DMS53 treated with DMSO at 0.1 percent for 48 hours (cell line): Measurements from ENCODE around the gene LHX4.
"Not testable (repeated sequence)": the region's sequence is repeated elsewhere in the genome, so short reads cannot be mapped to it uniquely, and the experiment has no call there.

ENCODE experiments used
- DNase-seq: peaks from one replicate; lab custom pipeline; 2025; ENCODE audit not compliant: unreplicated experiment; lab: John Stamatoyannopoulos, UW

Gene LHX4

DNA sequence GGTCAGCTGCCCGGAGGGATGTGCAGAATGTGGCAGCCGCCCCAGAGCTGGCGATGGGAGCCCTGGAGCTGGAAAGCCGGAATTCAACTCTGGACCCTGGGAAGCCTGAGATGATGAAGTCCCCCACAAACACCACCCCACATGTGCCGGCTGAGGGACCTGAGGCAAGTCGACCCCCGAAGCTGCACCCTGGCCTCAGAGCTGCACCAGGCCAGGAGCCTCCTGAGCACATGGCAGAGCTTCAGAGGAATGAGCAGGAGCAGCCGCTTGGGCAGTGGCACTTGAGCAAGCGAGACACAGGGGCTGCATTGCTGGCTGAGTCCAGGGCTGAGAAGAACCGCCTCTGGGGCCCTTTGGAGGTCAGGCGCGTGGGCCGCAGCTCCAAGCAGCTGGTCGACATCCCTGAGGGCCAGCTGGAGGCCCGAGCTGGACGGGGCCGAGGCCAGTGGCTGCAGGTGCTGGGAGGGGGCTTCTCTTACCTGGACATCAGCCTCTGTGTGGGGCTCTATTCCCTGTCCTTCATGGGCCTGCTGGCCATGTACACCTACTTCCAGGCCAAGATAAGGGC, 33.5 kb upstream of the LHX4 start:
- no peak for DNase-seq

DNA sequence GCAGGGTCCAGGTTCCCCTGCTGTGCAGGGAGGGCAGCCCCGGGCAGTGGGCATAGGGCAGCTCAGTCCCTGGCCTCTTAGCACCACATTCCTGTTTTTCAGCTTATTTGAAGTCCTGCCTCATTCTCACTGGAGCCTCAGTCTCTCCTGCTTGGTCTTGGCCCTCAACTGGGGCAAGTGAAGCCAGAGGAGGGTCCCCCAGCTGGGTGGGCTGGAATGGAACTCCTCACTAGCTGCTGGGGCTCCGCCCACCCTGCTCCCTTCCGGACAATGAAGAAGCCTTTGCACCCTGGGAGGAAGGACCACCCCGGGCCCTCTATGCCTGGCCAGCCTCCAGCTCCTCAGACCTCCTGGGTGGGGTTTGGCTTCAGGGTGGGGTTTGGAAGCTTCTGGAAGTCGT, 32.8 kb upstream of the LHX4 start:
- DNase-seq = no peak

DNA sequence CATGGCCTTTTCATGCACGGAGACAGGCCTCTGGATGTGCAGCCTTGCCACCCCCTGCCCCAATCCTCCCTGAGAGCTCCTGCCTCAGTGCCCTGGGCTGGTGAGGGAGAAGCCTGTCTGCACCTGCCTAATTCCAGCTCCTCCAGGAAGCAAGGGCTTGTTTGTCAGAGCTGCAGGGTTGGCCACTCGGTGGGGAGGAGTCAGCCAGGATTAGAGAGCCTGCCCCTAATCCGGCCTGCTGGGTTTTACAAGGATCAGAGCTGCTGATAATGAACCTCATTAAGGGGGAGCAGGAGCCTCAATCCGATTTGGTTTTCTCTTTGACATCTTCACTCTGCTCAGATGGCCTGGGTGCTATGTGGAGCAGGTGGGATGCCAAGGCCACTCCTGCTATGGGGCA, 31.9 kb upstream of the LHX4 start:
- DNase-seq = no peak

DNA sequence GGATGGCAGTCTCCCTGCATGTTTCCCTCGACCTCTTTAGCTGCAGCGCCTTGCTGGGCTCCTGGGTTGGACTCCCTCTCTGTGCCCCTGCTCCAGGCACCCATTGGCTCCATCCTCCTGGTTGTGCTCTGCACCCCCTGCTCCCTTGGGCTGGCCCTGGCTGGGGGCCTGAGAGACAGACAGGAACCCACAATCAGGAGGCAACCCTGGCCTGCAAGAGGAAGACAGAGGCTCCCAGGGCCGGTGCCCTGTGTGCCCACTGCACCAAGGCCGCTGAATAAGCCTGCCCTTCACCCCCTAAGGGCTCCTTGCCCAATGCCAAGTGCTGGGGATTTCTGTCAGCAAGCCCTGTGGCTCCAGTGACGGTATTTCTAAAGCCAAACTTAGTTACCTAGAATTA, 31.5 kb upstream of the LHX4 start:
- DNase-seq = no peak

DNA sequence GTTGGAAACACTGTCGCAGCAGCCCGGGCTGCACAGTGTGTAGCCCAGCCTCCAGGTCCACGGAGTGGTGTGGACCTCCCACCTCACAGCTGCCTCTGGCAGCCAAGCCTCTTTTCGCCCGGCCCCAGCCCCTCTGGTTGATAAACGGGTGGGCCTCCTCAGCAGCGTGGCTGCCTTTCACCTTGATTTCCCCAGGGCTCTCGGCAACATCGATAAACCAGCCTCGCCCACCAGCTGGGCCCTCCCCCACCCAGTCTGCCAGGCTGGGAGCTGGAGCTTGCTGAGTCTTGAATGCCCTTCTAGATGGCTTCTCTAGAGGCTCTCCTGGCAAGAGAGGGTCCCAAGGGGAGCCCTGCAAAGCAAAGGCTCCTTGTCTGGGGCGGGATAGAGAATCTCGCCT, 31.0 kb upstream of the LHX4 start:
- no peak for DNase-seq

DNA sequence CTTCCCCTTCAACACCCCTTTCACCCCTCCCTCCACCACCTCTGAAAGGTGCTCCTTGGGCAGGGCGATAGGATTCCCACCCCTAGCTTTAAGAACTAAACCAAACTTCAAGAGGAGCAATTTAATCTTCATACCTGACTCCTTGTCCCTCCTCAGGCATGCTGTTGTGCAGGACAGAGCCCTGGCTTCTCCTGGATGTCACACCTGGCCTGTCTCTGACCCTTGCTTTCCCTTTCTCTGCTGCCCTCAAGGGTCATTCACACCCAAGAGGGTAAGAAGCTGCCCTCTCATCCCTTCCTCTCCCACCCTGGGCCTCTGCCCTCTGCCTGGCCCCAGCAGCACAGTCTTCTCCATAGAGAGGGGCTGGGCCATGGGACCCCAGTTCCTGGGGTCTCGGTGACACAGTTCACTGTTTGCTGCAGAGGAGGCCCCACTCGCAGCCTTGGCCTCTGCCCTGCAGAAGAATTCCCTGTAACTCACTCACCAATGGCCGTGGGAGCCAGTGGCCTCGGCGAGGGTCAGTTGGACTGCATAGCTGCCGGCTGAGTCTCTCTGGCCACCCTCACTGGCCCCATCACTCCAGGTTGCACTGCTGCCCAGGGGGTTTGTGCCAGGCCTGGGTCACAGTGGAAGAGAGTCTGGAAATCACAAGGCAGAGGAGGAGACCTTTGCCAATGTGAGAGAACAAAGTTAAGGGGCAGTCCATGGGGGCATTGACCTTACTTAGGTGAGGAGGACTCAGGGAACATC, 28.4 kb upstream of the LHX4 start:
- no peak for DNase-seq

DNA sequence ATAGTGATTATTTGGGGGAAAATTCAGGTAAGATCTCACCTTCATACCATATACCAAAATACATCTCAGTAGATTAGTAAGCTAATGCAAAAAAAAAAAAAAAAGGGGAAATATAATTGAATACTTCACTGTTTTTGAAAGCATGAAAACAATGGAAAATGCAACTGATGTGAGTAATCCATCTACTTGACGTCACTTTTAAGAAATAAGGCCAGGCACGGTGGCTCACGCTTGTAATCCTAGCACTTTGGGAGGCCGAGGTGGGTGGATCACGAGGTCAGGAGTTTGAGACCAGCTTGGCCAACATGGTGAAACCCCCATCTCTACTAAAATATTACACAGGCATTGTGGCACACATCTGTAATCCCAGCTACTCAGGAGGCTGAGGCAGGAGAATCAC, 27.5 kb upstream of the LHX4 start:
- not testable (repeated sequence) for DNase-seq

DNA sequence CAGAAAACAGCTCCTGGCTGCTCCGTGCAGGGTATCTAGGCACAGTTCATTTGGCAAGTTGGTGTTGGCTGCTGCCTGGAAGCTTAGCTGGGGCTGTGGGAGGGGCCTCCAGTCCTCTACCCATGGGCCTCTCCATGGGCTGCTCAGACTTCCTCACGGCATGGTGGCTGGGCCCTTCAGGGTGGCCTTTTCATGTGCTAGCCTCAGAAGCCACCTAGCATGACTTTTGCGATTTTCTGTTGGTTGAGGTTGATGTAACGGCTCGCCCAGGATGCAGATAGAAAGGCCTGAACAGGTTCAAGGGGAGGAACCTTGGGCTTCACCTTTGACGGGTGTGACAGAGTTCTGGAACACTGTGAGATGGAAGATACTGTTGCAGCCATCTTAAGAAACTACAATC, 25.8 kb upstream of the LHX4 start:
- no peak for DNase-seq

DNA sequence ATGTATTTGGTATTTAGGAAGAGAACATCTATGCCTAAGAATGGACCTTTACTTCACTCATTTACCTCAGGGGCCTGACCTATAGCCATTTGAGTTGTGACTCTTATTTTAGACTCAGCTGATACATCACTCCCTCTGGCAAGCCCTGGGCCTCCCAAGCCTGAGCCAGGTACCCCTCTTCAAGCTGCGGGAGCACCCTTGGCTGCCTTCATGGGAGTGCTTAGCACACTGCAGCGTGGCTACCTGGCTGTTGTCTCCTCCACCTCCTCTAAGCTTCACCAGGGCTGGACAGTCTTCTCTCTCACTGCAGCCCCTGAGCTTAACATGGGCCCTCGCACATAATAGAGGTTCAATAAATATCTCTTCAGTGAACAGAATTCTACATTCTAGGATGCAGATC, 23.5 kb upstream of the LHX4 start:
- DNase-seq = no peak

DNA sequence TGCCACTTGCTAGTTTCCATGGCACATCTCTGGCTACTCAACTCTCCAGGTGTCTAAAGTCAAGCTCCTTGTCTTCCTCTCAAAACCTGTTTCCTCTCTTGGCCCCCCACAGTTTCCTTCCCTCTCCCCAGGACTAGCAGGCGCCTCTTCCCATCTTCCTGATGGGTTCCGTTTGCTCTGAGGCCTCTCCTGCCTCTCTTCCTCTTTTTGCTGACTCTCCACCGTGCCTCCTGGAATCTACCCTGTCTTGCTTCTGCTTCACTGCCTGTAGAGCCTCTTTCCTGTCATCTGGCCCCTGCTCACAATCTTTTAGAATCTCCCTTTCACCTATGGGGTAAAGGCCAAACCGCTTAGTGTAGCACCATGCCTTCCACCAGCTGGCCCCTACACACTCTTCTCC, 21.8 kb upstream of the LHX4 start:
- DNase-seq = no peak

DNA sequence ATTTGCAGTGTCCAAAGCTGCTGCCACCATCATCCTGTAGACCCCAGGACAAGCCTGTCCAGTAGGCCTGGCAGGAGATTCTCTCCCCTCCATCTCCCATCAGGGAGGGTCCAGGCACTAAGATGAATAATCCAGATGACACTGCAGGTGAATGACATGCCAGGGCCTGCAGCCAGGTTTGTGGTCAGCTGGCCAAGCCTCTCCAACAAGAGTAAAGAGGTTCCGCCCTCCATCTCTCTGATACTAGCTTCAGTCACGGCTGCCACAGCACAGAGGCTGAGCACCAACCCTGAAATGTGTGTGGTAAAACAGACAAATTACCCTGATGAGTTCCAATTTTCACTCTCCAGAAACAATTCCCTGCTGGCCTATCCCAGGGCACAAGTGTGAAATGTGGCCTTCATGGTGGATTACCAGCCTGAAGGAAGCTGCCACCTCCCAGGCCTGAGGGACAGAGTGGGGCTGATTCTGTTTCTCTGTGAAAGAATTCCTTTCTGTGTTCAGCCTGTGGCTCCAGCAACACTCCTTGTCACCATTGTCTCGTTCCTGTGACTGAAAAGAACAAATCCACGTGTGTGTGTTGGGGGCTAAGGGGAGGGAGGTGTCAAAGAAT, 19.9 kb upstream of the LHX4 start:
- DNase-seq = no peak

DNA sequence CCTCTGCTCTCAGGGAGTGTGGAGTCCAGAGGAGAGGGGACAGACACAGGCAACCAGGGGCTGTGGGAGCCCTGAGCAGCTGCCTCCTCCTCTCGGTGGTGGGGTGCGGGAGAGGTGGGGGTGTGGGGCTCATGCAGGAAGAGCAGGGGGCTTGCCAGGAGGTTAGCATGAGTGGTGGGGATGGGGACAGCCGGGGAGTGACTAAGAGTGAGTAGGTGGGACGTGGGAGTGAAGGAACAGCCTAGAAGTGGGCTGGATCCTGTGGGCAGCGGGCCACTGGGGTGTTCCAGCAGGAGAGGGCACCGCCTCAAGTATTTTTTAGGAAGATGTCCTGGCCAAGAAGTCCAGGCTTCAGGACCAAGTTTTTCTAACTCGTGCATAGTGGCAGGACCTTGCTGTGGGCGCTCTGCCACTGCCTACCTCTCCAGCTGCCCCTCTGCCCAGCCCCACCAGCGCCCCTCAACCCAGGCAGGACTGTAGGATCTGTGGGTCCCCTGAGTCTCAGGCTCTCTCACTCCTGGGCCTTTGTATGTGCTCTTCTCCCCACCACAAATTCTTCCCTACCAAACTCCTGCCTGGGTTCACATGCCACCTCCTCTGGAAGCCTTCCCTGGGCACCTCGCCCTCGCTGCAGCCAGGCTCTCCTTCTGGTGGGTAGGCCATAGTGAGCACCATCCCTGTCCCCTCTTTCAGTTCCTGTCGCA, 18.8 kb upstream of the LHX4 start:
- DNase-seq = no peak

DNA sequence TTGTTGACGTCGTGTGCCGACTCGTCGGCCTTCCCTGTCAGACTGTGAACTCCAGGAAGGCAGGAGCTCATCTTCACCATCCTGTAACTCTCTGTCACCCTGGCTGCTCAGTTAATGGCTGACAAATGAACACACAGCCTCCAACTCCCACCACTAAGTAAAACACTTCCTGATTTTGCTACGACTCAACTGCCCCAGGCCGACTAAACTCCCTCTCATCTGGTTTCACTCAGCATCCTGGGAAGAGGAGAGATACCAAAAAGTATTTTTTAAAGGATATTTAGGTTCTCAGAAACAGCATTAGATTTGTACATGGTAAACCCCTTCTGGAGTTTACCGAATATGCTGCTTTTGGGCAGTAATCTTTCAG, 18.2 kb upstream of the LHX4 start:
- DNase-seq = no peak

DNA sequence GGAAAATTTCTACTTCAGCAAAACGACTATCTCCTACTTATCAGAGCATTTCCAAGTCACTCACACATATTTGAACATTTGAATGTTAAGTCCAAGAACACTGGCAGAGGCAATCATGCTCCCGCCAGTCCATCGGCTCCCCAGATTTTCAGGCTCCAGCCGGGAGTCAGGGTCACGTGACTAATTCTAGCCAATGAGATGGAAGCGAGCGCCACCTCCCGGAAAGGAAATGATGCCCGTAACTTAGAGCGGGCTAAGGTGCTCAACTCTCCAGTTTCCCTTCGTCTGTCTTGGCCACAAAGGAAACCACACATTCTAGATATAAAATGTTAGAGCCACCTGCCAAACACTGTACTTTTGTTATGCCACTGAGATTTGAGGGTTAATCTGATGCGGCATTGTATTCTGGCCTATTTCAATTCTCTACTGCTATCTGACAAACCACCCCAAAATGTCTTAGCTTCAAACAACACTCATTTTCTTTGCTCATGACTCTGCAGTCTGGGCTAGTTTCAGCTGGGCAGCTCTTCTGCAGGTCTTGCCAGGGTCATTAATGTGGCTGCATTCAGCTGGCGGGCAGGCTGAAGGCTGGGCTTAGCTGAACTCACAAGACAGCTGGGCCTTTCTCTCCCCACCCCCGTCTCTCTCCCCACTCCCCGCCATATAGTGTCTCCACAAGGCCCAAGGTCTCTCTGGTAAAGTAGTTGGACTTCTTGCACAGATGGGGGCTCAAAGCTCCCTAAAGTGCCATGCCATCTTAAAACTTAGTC, 16.5 kb upstream of the LHX4 start:
- no peak for DNase-seq

DNA sequence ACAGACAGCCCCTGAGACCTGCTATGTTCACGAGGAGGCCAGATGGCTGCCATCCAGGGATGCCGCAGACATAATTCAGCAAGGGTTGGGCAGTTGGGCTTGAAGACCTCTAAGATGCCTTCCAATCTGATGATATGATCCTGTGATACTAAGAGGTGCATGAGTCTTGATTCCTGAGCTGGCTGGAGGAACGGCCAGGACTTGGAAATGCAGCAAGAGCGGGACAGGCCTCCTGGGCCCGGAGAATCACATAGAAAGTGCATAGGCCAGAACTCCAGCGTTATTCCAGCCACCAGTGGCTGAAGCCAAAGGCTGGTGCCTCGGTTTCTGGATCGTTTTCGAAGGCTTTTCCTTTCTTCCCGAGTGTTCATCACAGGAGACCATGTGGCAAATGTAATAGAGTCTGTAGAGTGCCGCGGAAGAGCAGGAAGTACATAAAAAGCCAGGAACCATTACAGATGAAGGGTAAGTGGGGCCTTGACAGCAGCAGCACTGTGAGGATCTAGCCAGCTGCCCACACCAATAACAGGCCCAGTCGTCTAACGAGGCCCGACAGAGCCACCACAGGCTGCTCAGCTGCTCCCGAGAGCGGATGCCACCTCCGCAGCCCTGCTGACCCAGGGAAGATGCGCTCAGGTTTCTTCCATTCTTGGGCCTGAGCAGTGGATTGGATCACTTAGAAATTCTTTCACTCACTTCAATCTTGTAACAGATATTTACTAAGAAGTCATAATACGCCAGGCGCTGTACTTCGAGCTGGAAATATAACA, 14.0 kb upstream of the LHX4 start:
- DNase-seq = no peak

DNA sequence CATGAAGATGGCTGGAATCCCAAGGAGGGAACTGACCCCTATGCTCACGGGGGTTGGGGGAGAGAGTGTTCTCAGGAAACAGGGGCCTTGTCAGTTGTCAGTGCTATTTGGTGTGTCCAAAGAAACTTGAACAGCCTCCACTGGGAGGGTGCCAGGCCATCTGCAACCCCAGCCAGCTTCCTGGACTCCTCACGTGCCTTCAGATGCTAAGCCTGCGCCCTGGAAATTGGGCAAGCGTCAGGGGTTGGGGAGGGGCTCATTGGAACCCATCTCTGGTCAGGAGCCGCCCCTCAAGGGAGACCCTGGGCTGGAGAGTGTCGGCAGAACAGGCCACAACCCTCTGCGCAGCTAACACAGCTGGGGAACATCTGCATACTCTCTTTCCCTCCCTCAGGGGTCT, 13.1 kb upstream of the LHX4 start:
- DNase-seq = no peak

DNA sequence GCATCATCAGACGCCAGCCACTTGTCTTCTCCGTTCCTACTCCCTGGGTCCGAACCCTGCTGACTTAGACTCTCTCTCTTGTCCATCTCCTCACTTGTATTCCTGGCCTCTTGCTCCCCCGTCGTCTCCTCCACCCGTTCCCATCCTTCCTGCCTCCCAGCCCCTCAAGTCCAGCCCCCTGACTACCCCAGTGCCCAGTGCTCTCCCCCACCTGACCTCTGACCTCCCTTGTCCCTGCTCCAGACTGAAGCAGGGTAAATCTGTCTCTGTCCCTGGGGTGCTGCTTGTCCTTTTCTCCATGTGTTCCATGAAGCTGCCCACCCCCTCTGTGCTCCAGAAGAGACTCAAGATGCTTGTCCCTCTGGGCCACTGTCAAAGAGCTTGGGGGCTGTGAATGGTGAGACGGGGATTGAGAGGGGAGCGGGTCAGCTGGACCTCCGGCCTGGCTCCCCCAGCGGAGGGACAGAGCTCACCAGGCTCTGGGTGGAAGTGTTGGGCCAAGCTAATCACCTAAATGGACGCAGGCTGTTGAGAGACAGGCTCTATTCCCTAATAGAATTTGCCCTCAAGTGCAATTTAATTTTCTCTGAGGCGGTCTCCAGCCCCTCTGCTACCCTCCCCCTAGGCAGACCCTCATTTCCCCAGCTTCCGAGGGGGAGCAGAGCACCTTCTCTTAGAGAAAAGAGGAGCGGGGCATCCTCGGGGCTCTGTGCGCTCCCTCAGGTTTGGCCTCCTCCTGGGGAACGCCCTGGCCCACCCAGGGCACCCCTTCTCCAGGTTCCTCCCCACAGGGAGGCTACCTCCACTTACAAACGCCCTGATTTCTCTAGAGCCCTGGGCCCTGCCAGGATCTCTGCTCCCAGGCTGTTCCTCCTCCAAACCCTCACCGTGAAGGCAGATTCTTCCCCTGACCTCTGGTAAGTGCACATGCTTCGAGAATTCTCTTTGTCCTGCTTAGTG, 11.0 kb upstream of the LHX4 start:
- no peak for DNase-seq

DNA sequence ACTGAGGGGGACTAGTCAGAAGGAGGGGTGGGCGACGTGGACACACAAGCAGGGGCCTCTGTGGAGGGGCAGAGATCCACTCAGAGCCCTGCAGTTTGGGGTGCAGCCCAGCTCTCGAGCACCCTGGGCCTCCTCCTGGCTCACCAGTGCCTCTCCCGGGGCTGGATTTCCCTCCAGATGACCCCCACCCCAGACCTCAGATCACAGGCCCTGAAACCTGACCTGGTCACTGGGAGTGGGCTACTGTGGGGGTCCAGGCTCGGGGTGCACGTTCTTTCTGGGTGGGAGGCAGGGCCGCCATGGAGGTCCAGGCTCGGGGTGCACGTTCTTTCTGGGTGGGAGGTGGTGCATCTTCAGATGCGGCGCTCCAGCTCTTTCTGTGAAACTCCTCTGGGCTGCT, 10.3 kb upstream of the LHX4 start:
- no peak for DNase-seq

DNA sequence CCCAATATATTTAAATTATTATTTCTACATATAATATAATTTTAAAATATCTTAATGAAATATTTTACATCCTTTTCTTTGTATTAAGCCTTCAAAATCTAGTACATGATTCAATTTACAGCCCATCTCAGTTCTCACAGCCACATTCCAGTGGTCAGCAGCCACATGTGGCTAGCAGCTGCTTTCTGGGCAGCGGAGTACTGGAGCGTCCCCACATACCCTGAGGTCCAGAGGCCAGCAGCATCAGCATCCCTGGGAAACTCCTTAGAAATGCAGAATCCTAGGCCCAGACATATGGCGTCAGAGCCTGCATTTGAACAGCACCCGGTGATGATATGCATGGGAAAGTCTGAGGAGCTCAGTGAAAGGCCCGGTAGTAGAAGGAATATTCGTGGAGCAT, 8.6 kb upstream of the LHX4 start:
- DNase-seq = no peak

DNA sequence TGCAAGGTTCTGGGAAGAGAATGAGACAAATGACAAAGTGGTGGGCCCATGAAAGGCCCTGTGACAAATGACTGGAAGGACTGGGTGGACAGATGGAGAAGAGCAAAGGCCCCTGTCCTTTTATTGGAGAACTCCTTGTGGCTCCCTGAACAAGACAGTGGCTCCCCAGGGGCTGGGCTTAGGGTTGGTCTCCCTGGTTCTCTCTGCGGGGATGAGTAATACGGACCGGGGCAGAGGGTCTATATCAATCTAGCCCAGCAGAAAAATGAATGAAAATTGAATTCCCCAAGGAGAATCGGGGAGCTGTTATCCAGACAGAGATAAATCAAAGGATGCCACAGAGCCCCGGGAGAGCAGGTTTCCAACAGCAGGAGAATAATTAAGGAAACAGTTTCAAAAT, 5.2 kb upstream of the LHX4 start:
- no peak for DNase-seq
